Globus pallidus (tissue), 1 donor: Measurements from ENCODE around the gene MYO16.
"Not testable (repeated sequence)": the region's sequence is repeated elsewhere in the genome, so short reads cannot be mapped to it uniquely, and the experiment has no call there.

Source experiments
- DNase-seq: peaks from one replicate; pipeline ENCODE4 v3.0.0-alpha.2; 2015; ENCODE audit warnings: low spot score

The MYO16 gene

GRCh38 chr13:109199280-109199679 is 569.9 kb downstream of the MYO16 start:
- no peak for DNase-seq

GRCh38 chr13:109200556-109200955 is 571.1 kb downstream of the MYO16 start:
- no peak for DNase-seq

- DNase-seq: no peak
Observed at GRCh38 chr13:109203587-109203986, 574.2 kb downstream of the MYO16 start.

GRCh38 chr13:109204252-109204651 is 574.8 kb downstream of the MYO16 start:
- DNase-seq: no peak

GRCh38 chr13:109204657-109205056 is 575.2 kb downstream of the MYO16 start:
- no peak for DNase-seq

GRCh38 chr13:109205315-109205714 is 575.9 kb downstream of the MYO16 start:
- DNase-seq: no peak

- DNase-seq: no peak
Observed at GRCh38 chr13:109206616-109207015, 577.2 kb downstream of the MYO16 start.

- DNase-seq: no peak
Observed at GRCh38 chr13:109207622-109208021, 578.2 kb downstream of the MYO16 start.

- no peak for DNase-seq
Observed at GRCh38 chr13:109208522-109208921, 579.1 kb downstream of the MYO16 start.

GRCh38 chr13:109209526-109209925 is 580.1 kb downstream of the MYO16 start:
- DNase-seq: no peak

- peak; percentile 20 for DNase-seq
Observed at GRCh38 chr13:109211616-109212015, 582.2 kb downstream of the MYO16 start.

GRCh38 chr13:109212650-109213049 is 583.2 kb downstream of the MYO16 start:
- DNase-seq: no peak

- DNase-seq: no peak
Observed at GRCh38 chr13:109213714-109214113, 584.3 kb downstream of the MYO16 start.

GRCh38 chr13:109214393-109214792 is 585.0 kb downstream of the MYO16 start:
- DNase-seq: no peak

- no peak for DNase-seq
Observed at GRCh38 chr13:109215377-109215776, 586.0 kb downstream of the MYO16 start.

- not testable (repeated sequence) for DNase-seq
Observed at GRCh38 chr13:109217510-109217909, 588.1 kb downstream of the MYO16 start.

GRCh38 chr13:109220631-109221030 is 591.2 kb downstream of the MYO16 start:
- DNase-seq: no peak

- DNase-seq: no peak
Observed at GRCh38 chr13:109224033-109224432, 594.6 kb downstream of the MYO16 start.

GRCh38 chr13:109226631-109227030 is 597.2 kb downstream of the MYO16 start:
- DNase-seq: no peak

GRCh38 chr13:109227344-109227940 is 598.0 kb downstream of the MYO16 start:
- no peak for DNase-seq

GRCh38 chr13:109228211-109228610 is 598.8 kb downstream of the MYO16 start:
- no peak for DNase-seq

GRCh38 chr13:109231888-109232287 is 602.5 kb downstream of the MYO16 start:
- no peak for DNase-seq

- DNase-seq: no peak
Observed at GRCh38 chr13:109233293-109233692, 603.9 kb downstream of the MYO16 start.

- DNase-seq: no peak
Observed at GRCh38 chr13:109235901-109236300, 606.5 kb downstream of the MYO16 start.

GRCh38 chr13:109241160-109241559 is 611.7 kb downstream of the MYO16 start:
- no peak for DNase-seq
